ENCODE measurements around the gene CCDC183. TPM values are rescaled to one million over a fixed set of nuclear protein-coding genes. Genes with fewer than 3 reads are reported as not detected.
"Not testable (repeated sequence)": the region's sequence is repeated elsewhere in the genome, so short reads cannot be mapped to it uniquely, and the experiment has no call there.

Gene CCDC183
- total RNA-seq, 1 donor: not detected

DNA sequence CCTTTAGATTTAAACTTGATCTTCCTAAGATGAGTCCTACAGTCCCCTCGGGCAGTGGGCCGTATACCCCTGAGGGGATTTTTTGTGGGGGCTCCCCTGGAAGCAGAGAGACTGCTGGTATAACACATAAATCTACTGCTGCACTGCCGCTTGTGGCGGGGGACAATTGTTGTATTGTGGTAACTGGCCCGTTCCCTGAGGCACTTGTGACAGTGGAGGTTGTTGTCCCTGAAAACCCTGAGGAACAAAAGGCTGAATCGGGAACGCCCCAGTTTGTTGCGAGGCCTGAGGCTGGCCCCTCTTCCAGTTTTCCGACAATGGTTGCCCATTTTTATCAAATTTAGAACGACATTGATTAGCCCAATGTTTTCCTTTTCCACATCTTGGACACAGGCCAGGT lies 9.7 kb upstream of the CCDC183 start:
- no peak overlapping the region for H3K4me3 ChIP-seq (ENCODE audit: low read depth, low read length)
- TF ChIP-seq, protein P1, sequence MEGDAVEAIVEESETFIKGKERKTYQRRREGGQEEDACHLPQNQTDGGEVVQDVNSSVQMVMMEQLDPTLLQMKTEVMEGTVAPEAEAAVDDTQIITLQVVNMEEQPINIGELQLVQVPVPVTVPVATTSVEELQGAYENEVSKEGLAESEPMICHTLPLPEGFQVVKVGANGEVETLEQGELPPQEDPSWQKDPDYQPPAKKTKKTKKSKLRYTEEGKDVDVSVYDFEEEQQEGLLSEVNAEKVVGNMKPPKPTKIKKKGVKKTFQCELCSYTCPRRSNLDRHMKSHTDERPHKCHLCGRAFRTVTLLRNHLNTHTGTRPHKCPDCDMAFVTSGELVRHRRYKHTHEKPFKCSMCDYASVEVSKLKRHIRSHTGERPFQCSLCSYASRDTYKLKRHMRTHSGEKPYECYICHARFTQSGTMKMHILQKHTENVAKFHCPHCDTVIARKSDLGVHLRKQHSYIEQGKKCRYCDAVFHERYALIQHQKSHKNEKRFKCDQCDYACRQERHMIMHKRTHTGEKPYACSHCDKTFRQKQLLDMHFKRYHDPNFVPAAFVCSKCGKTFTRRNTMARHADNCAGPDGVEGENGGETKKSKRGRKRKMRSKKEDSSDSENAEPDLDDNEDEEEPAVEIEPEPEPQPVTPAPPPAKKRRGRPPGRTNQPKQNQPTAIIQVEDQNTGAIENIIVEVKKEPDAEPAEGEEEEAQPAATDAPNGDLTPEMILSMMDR (IDR thresholded peaks at IDR 0.05; ENCODE audit: insufficient read depth, low read length): no peak

DNA sequence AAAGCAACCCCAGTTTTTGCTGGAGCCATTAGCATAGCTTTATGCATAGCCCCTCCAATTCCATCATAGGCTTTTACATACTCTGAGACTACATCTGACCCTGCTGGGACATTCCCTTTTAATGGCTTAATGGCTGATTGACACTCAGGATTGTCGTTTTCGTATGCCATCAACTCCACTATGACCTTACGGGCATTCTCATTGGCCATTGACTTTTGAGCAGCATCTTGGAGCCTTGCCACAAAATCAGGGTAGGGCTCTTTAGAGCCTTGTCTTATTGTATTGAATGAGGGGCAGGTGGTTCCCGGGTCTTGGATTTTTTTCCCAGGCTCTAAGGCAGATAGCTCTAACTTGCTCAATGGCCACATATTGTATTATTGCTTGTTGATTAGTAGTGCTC lies 9.2 kb upstream of the CCDC183 start:
- not testable (repeated sequence) for DNase-seq (ENCODE audit: low read depth); H3K4me3 ChIP-seq (ENCODE audit: low read depth, low read length)

More for the DNA sequence above, 9.7 kb upstream of the CCDC183 start:
- DNase-seq (ENCODE audit: low read depth): no peak

DNA sequence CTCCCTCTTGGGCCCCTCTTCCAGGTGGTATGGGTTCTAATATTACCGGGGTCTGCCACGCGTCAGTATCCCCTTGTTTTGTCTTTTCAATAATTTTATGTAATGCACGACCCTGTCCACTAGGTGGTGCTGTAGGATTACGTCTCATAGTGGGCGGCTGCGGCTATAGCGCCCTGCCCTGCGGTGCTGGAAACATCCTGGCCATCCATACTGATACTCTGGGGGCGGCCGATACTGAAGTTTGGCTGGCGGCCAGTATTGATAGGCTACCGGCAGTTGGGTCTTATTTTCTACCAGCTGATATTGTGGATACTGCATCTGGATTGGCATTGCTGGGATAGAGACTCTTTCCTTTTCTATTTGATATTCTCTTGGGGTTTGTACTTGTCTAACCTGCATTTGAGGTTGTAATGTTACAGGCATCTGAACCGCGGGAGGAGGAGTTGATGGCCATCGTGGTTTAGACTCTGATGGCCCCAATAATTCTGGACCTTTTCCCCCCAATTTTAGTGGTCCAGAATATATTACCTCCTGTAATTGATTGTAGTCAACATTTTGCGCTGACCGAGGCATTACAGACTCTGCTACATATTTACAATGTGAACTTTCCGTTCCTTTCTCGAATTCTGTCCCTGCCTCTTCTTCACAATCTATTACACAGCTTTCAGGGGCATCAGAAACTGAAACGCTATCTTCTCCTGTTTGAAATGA lies 8.3 kb upstream of the CCDC183 start:
- TF ChIP-seq, protein P1 (IDR thresholded peaks at IDR 0.05; ENCODE audit: insufficient read depth, low read length): peak; percentile 72
- DNase-seq (ENCODE audit: low read depth): peak; percentile 67
- no peak overlapping the region for H3K4me3 ChIP-seq (ENCODE audit: low read depth, low read length)

DNA sequence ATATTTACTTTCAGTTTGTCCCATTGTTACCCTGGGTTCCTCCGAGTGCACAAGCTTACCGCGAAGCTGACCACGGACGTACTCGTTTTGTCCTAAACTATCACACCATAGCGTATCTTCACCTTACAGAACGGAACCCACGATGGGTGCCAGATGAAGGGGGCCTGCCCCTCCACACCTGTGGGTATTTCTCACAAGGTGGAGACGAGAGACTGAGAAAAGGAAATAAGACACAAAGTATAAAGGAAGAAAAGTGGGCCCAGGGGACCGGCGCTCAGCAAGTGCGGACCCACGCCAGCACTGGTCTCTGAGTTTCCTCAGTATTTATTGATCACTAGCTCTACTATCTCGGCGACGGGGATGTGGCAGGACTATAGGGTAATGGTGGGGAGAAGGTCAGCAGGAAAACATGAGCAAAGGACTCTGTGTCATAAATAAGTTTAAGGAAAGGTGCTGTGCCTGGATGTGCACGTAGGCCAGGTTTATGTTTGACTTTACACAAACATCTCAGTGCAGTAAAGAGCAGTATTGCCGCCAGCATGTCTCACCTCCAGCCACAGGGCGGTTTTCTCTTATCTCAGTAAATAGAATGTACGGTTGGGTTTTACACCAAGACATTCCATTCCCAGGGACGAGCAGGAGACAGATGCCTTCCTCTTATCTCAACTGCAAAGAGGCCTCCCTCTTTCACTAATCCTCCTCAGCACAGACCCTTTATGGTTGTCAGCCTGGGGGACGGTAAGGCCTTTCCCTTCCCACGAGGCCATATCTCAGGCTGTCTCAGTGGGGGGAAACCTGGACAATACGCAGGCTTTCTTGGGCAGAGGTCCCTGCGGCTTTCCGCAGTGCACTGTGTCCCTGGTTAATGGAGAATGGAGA lies 7.3 kb upstream of the CCDC183 start:
- not testable (repeated sequence) for H3K4me3 ChIP-seq (ENCODE audit: low read depth, low read length); DNase-seq (ENCODE audit: low read depth)

DNA sequence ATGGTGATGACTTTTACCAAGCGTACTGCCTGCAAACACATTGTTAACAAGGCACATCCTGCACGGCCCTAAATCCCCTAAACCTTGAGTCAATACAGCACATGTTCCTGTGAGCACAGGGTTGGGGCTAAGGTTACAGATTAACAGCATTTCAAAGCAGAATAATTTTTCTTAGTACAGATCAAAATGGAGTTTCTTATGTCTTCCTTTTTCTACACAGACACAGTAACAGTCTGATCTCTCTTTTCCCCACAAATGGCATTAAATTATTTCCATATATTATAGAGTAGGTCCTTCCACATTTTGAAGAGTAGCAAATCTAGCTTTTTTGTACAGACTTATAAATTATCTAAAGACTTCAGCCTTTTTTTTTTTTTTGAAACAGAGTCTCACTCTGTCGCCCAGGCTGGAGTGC lies 6.6 kb upstream of the CCDC183 start:
- TF ChIP-seq, protein P1 (IDR thresholded peaks at IDR 0.05; ENCODE audit: insufficient read depth, low read length): no peak
- no peak for DNase-seq (ENCODE audit: low read depth)
- H3K4me3 ChIP-seq (ENCODE audit: low read depth, low read length): no peak overlapping the region

DNA sequence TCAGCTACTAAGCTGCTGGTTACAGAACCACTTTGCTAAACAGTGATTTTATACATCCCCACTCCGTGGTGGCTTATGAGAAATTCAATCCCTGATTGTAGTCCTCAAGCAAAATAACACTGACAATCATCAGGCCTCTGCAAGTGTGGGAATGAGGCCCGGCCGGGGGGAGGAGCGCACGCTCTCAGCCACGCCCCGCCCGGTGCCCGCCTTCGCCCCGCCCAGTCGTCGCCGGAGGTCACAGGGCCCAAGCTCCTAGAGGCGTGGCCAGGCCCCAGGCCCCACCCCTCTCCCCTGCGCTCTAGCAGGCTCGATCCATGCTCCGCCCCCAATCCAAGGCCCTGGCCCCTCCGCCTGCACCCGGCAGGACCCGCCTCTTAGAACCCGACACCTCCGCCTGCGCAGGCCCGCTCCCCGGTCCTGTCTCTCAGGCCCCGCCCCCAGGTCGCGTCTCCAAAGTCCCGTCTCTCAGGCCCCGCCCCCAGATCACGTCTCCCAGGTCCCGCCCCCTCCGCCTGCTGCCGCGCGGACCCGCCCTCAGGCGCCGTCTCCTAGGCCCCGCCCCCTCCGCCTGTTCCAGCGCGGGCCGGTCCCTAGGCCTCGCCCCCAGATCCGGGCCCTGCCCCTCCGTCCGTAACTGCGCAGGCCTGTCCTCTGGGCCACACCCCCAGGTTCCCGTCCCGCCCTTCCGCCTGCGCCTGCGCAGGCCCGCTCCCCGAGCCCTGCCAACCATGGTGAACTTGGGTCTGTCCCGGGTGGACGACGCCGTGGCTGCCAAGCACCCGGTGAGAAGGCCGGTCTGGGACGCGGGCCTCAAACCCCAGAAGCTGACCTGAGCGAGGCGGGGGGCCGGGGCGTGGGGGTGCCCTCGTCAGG lies 5.3 kb upstream of the CCDC183 start, which contains the start of gene TMEM141:
TSS of gene TMEM141 (plus strand) at position 705 of the 876 bp plus-strand sequence. CDS start at position 732, 27 bp downstream.
- peak; percentile 99 for DNase-seq (ENCODE audit: low read depth)
- H3K4me3 ChIP-seq (ENCODE audit: low read depth, low read length): peak within 1 kb of the TSS; percentile 96
- TF ChIP-seq, protein P1 (IDR thresholded peaks at IDR 0.05; ENCODE audit: insufficient read depth, low read length): no peak

DNA sequence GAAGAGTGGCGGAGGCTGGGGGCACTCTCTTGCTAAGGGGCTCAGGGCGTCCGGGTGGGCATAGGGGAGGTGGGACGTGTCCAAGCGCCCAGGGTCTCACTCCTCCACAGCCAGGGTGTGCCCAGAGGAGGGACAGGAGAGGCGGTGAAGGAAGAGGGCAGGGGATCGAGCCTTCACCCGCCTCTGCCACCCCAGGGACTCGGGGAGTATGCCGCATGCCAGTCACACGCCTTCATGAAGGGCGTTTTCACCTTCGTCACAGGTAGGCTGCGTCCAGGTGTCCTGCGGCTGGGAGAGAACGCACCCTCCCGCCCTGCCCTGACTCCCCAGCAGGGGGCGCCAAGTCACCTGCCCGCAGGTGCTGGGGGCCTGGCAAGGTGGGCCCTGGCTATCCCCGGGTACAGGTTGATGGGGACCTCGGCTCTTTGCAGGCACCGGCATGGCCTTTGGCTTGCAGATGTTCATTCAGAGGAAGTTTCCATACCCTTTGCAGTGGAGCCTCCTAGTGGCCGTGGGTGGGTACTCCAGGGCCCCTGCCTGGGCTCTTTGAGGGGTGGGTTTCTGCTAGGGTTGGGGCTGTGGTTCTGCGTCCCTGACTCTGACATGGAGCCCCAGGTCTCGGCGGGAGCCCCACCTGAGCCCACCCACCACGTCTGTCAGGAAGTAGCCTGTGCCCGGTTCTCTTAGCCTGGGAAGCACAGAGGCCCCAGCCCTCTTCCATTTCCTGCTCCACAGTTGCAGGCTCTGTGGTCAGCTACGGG lies 4.4 kb upstream of the CCDC183 start:
- peak overlapping the region; percentile 96 for H3K4me3 ChIP-seq (ENCODE audit: low read depth, low read length)
- DNase-seq (ENCODE audit: low read depth): no peak
- TF ChIP-seq, protein P1 (IDR thresholded peaks at IDR 0.05; ENCODE audit: insufficient read depth, low read length): peak; percentile 82

All from fibroblast of the aortic adventitia (primary cell).